Fibroblast of lung (primary cell): ENCODE data around the gene CMSS1. TPM values are rescaled to one million over a fixed set of nuclear protein-coding genes. Genes with fewer than 3 reads are reported as not detected.

Experiments used
- DNase-seq, 2 donors: peaks; one replicate each; pipeline versions ENCODE4 v3.0.0 to v3.0.0-alpha.2; 2010; ENCODE audit warnings: low read depth in 2 of 2
- H2AFZ ChIP-seq: 2 replicates; pipeline ENCODE4 v1.5.1; 2012; ENCODE audit warnings: low read length, control low read depth, inconsistent platforms
- H3K27ac ChIP-seq: 2 replicates; pipeline ENCODE4 v1.5.1; 2011; ENCODE audit warnings: low read length, control low read depth; ENCODE audit not compliant: insufficient read depth
- H3K27me3 ChIP-seq: 2 replicates; pipeline ENCODE4 v1.5.1; 2011; ENCODE audit warnings: mild to moderate bottlenecking, low read length; ENCODE audit not compliant: control insufficient read depth, insufficient read depth
- H3K36me3 ChIP-seq: 2 replicates; pipeline ENCODE4 v1.5.1; 2011; ENCODE audit warnings: low read length; ENCODE audit not compliant: control insufficient read depth, insufficient read depth
- H3K4me1 ChIP-seq: 2 replicates; pipeline ENCODE4 v1.5.1; 2011; ENCODE audit warnings: low read length; ENCODE audit not compliant: control insufficient read depth, insufficient read depth; ENCODE audit errors: extremely low read depth
- H3K4me2 ChIP-seq: 2 replicates; pipeline ENCODE4 v1.5.1; 2011; ENCODE audit warnings: low read length, control low read depth; ENCODE audit not compliant: insufficient read depth; ENCODE audit errors: extremely low read depth
- H3K4me3 ChIP-seq, 4 experiments: fragments of 200-600 bp in 1 of 4; sonication (generic) in 1 of 4; replicated peaks in 1 of 4; 2 replicates each; pipeline ENCODE4 v1.5.1; 2011 to 2016; ENCODE audit warnings: low read length in 4 of 4, low read depth in 3 of 4, mild to moderate bottlenecking in 3 of 4, control low read depth in 2 of 4, inconsistent platforms in 1 of 4, mixed read lengths in 1 of 4; ENCODE audit not compliant: insufficient read depth in 1 of 4; ENCODE audit errors: control extremely low read depth in 1 of 4
- H3K79me2 ChIP-seq: 2 replicates; pipeline ENCODE4 v1.5.1; 2012; ENCODE audit warnings: mild to moderate bottlenecking, low read length, inconsistent platforms; ENCODE audit not compliant: control insufficient read depth, insufficient read depth
- H3K9ac ChIP-seq: 2 replicates; pipeline ENCODE4 v1.5.1; 2011; ENCODE audit warnings: mild to moderate bottlenecking, low read length, control low read depth; ENCODE audit not compliant: insufficient read depth
- H3K9me3 ChIP-seq: 2 replicates; pipeline ENCODE4 v1.5.1; 2012; ENCODE audit warnings: low read depth, low read length; ENCODE audit not compliant: control insufficient read depth, insufficient read depth
- H4K20me1 ChIP-seq: 2 replicates; pipeline ENCODE4 v1.5.1; 2011; ENCODE audit warnings: low read length; ENCODE audit not compliant: control insufficient read depth, insufficient read depth; ENCODE audit errors: extremely low read depth
- EZH2 ChIP-seq: IDR thresholded peaks from 2 replicates; pipeline ENCODE4 v1.5.1; 2012; ENCODE audit warnings: low read length, control low read depth, mild to moderate bottlenecking; ENCODE audit errors: missing control alignments
- polyA plus RNA-seq, 2 donors: library from polyadenylated mRNA; depleted of rRNA in 1 of 2; stranded (reverse) in 1 of 2; unstranded in 1 of 2; fragments of >200 nt; gene quantifications; 2 replicates each; pipeline ENCODE4 v1.2.1, GENCODE V29; 2011 to 2012; ENCODE audit warnings: missing spikeins in 1 of 2
- total RNA-seq: library from RNA; depleted of rRNA; stranded (reverse); fragments of >200 nt; gene quantifications from 2 replicates; pipeline ENCODE4 v1.2.1, GENCODE V29; 2014
- TF ChIP-seq, protein P1 (sequence below), 2 donors: IDR thresholded peaks in 1 of 2; conservative IDR thresholded peaks in 1 of 2; 1 replicate in 1 of 2; 2 replicates in 1 of 2; pipeline ENCODE4 v1.5.1; 2011 to 2012; ENCODE audit warnings: low read length in 2 of 2, control low read depth in 1 of 2, inconsistent platforms in 1 of 2, low read depth in 1 of 2, mild to moderate bottlenecking in 1 of 2

Gene CMSS1
- total and polyA plus RNA-seq, 2 donors (not counting 1 experiment from before 2014, with no cell fraction given): 6.9 to 13.2 TPM

DNA sequence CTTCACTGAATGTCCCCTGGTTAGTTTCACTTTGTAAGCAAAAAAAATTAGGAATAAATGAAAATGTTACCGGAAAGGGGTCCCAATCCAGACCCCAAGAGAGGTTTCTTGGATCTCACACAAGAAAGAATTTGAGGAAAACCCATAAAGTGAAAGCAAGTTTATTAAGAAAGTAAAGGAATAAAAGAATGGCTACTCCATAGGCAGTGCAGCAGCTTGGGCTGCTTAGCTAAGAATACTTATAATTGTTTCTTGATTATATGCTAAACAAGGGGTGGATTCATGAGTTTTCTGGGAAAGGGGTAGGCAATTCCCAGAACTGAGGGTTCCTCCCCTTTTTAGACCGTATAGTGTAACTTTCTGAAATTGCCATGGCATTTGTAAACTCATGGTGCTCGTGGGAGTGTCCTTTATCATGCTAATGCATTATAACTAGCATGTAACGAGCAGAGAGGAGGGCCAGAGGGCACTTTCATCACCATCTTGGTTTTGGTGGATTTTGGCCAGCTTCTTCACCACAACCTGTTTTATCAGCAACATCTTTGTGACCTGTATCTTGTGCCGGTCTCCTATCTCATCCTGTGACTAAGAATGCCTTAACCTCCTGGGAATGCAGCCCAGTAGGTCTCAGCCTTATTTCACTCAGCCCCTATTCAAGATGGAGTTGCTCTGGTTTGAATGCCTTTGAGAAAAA, 41.0 kb upstream of the CMSS1 start:
- no peak for TF ChIP-seq EZH2
- TF ChIP-seq, protein P1, sequence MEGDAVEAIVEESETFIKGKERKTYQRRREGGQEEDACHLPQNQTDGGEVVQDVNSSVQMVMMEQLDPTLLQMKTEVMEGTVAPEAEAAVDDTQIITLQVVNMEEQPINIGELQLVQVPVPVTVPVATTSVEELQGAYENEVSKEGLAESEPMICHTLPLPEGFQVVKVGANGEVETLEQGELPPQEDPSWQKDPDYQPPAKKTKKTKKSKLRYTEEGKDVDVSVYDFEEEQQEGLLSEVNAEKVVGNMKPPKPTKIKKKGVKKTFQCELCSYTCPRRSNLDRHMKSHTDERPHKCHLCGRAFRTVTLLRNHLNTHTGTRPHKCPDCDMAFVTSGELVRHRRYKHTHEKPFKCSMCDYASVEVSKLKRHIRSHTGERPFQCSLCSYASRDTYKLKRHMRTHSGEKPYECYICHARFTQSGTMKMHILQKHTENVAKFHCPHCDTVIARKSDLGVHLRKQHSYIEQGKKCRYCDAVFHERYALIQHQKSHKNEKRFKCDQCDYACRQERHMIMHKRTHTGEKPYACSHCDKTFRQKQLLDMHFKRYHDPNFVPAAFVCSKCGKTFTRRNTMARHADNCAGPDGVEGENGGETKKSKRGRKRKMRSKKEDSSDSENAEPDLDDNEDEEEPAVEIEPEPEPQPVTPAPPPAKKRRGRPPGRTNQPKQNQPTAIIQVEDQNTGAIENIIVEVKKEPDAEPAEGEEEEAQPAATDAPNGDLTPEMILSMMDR (conservative IDR thresholded peaks at IDR 0.05 in 1 of 2, IDR thresholded peaks at IDR 0.05 in 1 of 2; ENCODE audit: low read depth in 1 of 2, low read length in 2 of 2): no peak
- Histone ChIP-seq H3K4me3 (no peak overlapping the region), H3K79me2 (no peaks in the 10 kb centered on the region), H3K27ac (no peak overlapping the region), H3K36me3 (no peaks in the 10 kb centered on the region), H3K9me3 (no peaks in the 10 kb centered on the region), H2AFZ (no peak overlapping the region), H3K4me1 (peaks cover 4% of the 10 kb centered on the region), H3K9ac (no peak overlapping the region), H3K4me2 (no peak overlapping the region), H3K27me3 (no peaks in the 10 kb centered on the region), H4K20me1 (no peaks in the 10 kb centered on the region)
- DNase-seq: peak; percentile 44 to 76

DNA sequence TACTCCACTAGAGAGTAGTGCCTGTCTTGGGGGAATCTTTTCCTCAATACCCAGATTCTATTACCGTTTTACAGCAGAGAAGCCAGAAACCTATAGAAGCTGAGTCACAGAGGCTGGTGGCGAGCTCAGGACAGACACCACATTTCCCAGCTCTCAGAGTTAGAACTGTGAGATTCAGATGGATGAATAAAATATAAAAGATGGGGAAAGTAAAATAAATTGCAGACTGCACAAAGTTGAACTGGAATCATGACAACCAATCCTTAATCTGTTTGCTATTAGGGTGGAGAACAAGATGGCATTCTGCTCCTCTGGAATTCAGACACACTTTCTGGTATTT, 40.5 kb upstream of the CMSS1 start:
- peaks cover 9% of the 10 kb centered on the region for H3K4me1 ChIP-seq
- no peak for DNase-seq
- no peak overlapping the region for H3K27ac ChIP-seq
- no peaks in the 10 kb centered on the region for H4K20me1 ChIP-seq
- no peak overlapping the region for H2AFZ ChIP-seq
- H3K4me3 ChIP-seq: no peak overlapping the region
- no peak overlapping the region for H3K4me2 ChIP-seq
- H3K9me3 ChIP-seq: no peaks in the 10 kb centered on the region
- TF ChIP-seq, protein P1 (conservative IDR thresholded peaks at IDR 0.05 in 1 of 2, IDR thresholded peaks at IDR 0.05 in 1 of 2; ENCODE audit: low read depth in 1 of 2, low read length in 2 of 2): no peak
- no peak for TF ChIP-seq EZH2
- no peaks in the 10 kb centered on the region for H3K36me3 ChIP-seq
- H3K79me2 ChIP-seq: no peaks in the 10 kb centered on the region
- no peak overlapping the region for H3K9ac ChIP-seq
- H3K27me3 ChIP-seq: no peaks in the 10 kb centered on the region

DNA sequence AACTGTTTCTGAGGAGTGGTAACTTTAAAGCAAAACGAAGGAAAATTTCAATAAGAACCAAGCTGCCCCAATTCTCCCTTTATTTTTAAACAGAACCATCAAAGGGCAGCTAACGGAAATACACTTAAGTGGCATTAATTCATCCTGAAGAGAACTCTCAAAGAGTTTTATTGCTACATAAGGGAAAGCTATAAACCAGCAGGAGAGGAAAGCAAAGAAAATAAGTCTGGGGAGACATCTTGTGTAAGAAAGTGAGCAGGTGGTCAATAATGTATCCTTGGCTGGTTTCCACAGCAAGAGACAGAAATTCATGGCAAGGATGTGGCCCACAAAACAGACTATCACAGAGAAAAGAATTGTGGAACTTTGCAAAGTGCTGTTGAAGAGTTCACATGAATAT, 40.0 kb upstream of the CMSS1 start:
- H4K20me1 ChIP-seq: no peaks in the 10 kb centered on the region
- H3K36me3 ChIP-seq: no peaks in the 10 kb centered on the region
- no peak overlapping the region for H3K9ac ChIP-seq
- no peak for DNase-seq
- no peaks in the 10 kb centered on the region for H3K79me2 ChIP-seq
- no peak for TF ChIP-seq EZH2
- TF ChIP-seq, protein P1 (conservative IDR thresholded peaks at IDR 0.05 in 1 of 2, IDR thresholded peaks at IDR 0.05 in 1 of 2; ENCODE audit: low read depth in 1 of 2, low read length in 2 of 2): no peak
- no peak overlapping the region for H3K4me2 ChIP-seq
- H2AFZ ChIP-seq: no peak overlapping the region
- H3K4me3 ChIP-seq: no peak overlapping the region
- H3K9me3 ChIP-seq: no peaks in the 10 kb centered on the region
- H3K4me1 ChIP-seq: peaks cover 9% of the 10 kb centered on the region
- no peaks in the 10 kb centered on the region for H3K27me3 ChIP-seq
- no peak overlapping the region for H3K27ac ChIP-seq
